HG03103 (cell line): ENCODE data around the gene POLR2A.
"Not testable (repeated sequence)": the region's sequence is repeated elsewhere in the genome, so short reads cannot be mapped to it uniquely, and the experiment has no call there.

ENCODE experiments used
- ATAC-seq: cut with Tn5 transposase; IDR thresholded peaks from one replicate; pipeline ENCODE4 v1.9.1; 2021; ENCODE audit warnings: low read depth; ENCODE audit not compliant: unreplicated experiment

Gene POLR2A

GRCh38 chr17:7459961-7460545, 24.1 kb upstream of the POLR2A start:
- ATAC-seq, result no peak

GRCh38 chr17:7460850-7461660, 23.1 kb upstream of the POLR2A start:
- ATAC-seq, result no peak

- no peak for ATAC-seq
Observed at GRCh38 chr17:7462474-7463371, 21.4 kb upstream of the POLR2A start.

GRCh38 chr17:7463372-7463846, 20.8 kb upstream of the POLR2A start:
- no peak for ATAC-seq

GRCh38 chr17:7464081-7464480, 20.1 kb upstream of the POLR2A start:
- no peak for ATAC-seq

- ATAC-seq, result no peak
Observed at GRCh38 chr17:7465597-7466275, 18.4 kb upstream of the POLR2A start.

- no peak for ATAC-seq
Observed at GRCh38 chr17:7466318-7466638, 17.9 kb upstream of the POLR2A start.

GRCh38 chr17:7466639-7467341, 17.4 kb upstream of the POLR2A start:
- no peak for ATAC-seq

- no peak for ATAC-seq
Observed at GRCh38 chr17:7467498-7467897, 16.7 kb upstream of the POLR2A start.

GRCh38 chr17:7468290-7468689, 15.9 kb upstream of the POLR2A start:
- ATAC-seq, result no peak

- ATAC-seq, result no peak
Observed at GRCh38 chr17:7468804-7469389, 15.3 kb upstream of the POLR2A start.

- ATAC-seq, result not testable (repeated sequence)
Observed at GRCh38 chr17:7469843-7470242, 14.3 kb upstream of the POLR2A start.

- not testable (repeated sequence) for ATAC-seq
Observed at GRCh38 chr17:7470457-7470973, 13.7 kb upstream of the POLR2A start.

GRCh38 chr17:7471729-7472128, 12.4 kb upstream of the POLR2A start:
- no peak for ATAC-seq

GRCh38 chr17:7474767-7475166, 9.4 kb upstream of the POLR2A start:
- ATAC-seq, result not testable (repeated sequence)

- no peak for ATAC-seq
Observed at GRCh38 chr17:7475764-7476422, 8.3 kb upstream of the POLR2A start.

- no peak for ATAC-seq
Observed at GRCh38 chr17:7476494-7476893, 7.7 kb upstream of the POLR2A start.

GRCh38 chr17:7476951-7477350, 7.2 kb upstream of the POLR2A start:
- no peak for ATAC-seq
